22Rv1 (cell line): ENCODE data around the gene TRMU.

Experiments used
- ZFX ChIP-seq: fragments of 450-650 bp; IDR thresholded peaks from 2 replicates; pipeline ENCODE4 v1.6.1; 2017; ENCODE audit warnings: antibody characterized with exemption, borderline replicate concordance
- TF ChIP-seq, protein P1 (sequence below): fragments of 450-650 bp; IDR thresholded peaks from 2 replicates; pipeline ENCODE4 v1.5.1; 2017; ENCODE audit warnings: mild to moderate bottlenecking

DNA sequence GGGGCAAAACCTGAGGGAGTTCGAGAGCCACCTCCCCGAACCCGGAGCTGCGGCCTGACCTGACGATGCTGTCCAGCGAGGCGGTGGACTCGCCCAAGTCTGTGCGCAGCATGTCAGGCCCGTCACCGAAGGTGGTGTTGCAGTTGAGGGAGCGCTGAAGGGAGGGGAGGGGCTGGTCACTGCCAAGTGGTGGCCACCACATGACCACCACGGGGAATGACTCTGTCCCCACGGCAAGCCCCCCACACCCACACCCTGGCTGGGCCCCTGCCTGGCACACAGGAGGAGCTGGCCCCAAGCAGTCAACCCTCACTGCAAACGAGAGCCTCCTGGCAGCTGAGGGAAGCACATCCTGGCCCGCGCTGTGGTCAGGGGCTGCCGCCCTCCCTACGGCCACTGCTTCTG, 30.8 kb downstream of the TRMU start:
- TF ChIP-seq, protein P1, sequence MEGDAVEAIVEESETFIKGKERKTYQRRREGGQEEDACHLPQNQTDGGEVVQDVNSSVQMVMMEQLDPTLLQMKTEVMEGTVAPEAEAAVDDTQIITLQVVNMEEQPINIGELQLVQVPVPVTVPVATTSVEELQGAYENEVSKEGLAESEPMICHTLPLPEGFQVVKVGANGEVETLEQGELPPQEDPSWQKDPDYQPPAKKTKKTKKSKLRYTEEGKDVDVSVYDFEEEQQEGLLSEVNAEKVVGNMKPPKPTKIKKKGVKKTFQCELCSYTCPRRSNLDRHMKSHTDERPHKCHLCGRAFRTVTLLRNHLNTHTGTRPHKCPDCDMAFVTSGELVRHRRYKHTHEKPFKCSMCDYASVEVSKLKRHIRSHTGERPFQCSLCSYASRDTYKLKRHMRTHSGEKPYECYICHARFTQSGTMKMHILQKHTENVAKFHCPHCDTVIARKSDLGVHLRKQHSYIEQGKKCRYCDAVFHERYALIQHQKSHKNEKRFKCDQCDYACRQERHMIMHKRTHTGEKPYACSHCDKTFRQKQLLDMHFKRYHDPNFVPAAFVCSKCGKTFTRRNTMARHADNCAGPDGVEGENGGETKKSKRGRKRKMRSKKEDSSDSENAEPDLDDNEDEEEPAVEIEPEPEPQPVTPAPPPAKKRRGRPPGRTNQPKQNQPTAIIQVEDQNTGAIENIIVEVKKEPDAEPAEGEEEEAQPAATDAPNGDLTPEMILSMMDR: no peak
- TF ChIP-seq ZFX: no peak
